HepG2 (cell line): ENCODE results near the gene RAD51D. TPM values are rescaled to one million over a fixed set of nuclear protein-coding genes. Genes with fewer than 3 reads are reported as not detected.

Source experiments
- BRCA1 ChIP-seq: sonication (generic); formaldehyde crosslinking; IDR thresholded peaks from 2 replicates; pipeline ENCODE4 v1.4.0; 2020; ENCODE audit warnings: missing genetic modification reagents
- ELF1 ChIP-seq: sonication (generic); formaldehyde crosslinking; IDR thresholded peaks from 2 replicates; pipeline ENCODE4 v1.4.0; 2020; ENCODE audit warnings: missing genetic modification reagents
- HDAC2 ChIP-seq: sonication (generic); formaldehyde crosslinking; IDR thresholded peaks from 2 replicates; pipeline ENCODE4 v1.4.0; 2020; ENCODE audit warnings: missing genetic modification reagents
- HMG20A ChIP-seq: IDR thresholded peaks from 2 replicates; pipeline ENCODE4 v1.6.1; 2016; ENCODE audit warnings: borderline replicate concordance
- LCORL ChIP-seq, 2 experiments: fragments of 450-650 bp in 1 of 2; sonication (generic) in 1 of 2; formaldehyde crosslinking in 1 of 2; IDR thresholded peaks; 2 replicates each; pipeline versions ENCODE4 v1.5.0 to v1.6.1; 2017 to 2020; ENCODE audit warnings: antibody characterized with exemption in 1 of 2, missing genetic modification reagents in 1 of 2
- MYNN ChIP-seq: sonication (generic); formaldehyde crosslinking; IDR thresholded peaks from 2 replicates; pipeline ENCODE4 v1.4.0; 2020; ENCODE audit warnings: mild to moderate bottlenecking, low read depth, missing genetic modification reagents
- NCOA2 ChIP-seq: sonication (generic); formaldehyde crosslinking; IDR thresholded peaks from 2 replicates; pipeline ENCODE4 v1.8.0; 2022; ENCODE audit warnings: inconsistent platforms
- NFIC ChIP-seq: IDR thresholded peaks from 2 replicates; pipeline ENCODE4 v1.6.1; 2012; ENCODE audit warnings: mild to moderate bottlenecking, low read length, inconsistent platforms
- RXRB ChIP-seq: IDR thresholded peaks from 2 replicates; pipeline ENCODE4 v1.6.1; 2016; ENCODE audit warnings: borderline replicate concordance, missing genetic modification reagents, missing compliant biosample characterization
- ZNF232 ChIP-seq: sonication (generic); formaldehyde crosslinking; IDR thresholded peaks from 2 replicates; pipeline ENCODE4 v1.4.0; 2020; ENCODE audit warnings: missing genetic modification reagents, borderline replicate concordance
- polyA plus RNA-seq, 8 experiments: library from polyadenylated mRNA; depleted of rRNA in 3 of 8; stranded (reverse) in 7 of 8; unstranded in 1 of 8; fragments of >200 nt; fragmentation: Illumina TruSeq in 4 of 8; extraction: Trizol in 4 of 8; gene quantifications; 2 replicates each; pipeline versions ENCODE4 v1.2.1 to v1.2.3, GENCODE V29; 2011 to 2016; ENCODE audit warnings: low read depth in 4 of 8, missing spikeins in 1 of 8, mixed read lengths in 1 of 8; ENCODE audit not compliant: insufficient read depth in 1 of 8
- total RNA-seq, 5 experiments: library from RNA; depleted of rRNA; stranded (reverse); fragments of >200 nt; fragmentation: Illumina TruSeq; extraction: Trizol; gene quantifications; 2 replicates each; pipeline ENCODE4 v1.2.3, GENCODE V29; 2016; ENCODE audit warnings: low read depth in 1 of 5
- TF ChIP-seq, protein P1 (sequence below): sonication (generic); formaldehyde crosslinking; IDR thresholded peaks from 2 replicates; pipeline ENCODE4 v1.9.0; 2022; ENCODE audit warnings: missing genetic modification reagents, mild to moderate bottlenecking, borderline replicate concordance
- TF ChIP-seq, protein P2 (sequence below): sonication (generic); formaldehyde crosslinking; IDR thresholded peaks from 2 replicates; pipeline ENCODE4 v1.4.0; 2020; ENCODE audit warnings: missing genetic modification reagents, borderline replicate concordance
- TF ChIP-seq, protein P3 (sequence below): sonication (generic); IDR thresholded peaks from 2 replicates; pipeline ENCODE4 v1.6.1; 2016; ENCODE audit warnings: low read depth, borderline replicate concordance
- TF ChIP-seq, protein P4 (sequence below): sonication (generic); formaldehyde crosslinking; IDR thresholded peaks from 2 replicates; pipeline ENCODE4 v1.8.0; 2022; ENCODE audit warnings: missing genetic modification reagents, mild to moderate bottlenecking, moderate library complexity, borderline replicate concordance
- TF ChIP-seq, protein P5 (sequence below): sonication (generic); formaldehyde crosslinking; IDR thresholded peaks from 2 replicates; pipeline ENCODE4 v1.5.1; 2020; ENCODE audit warnings: mild to moderate bottlenecking, missing genetic modification reagents

Gene RAD51D
- total and polyA plus RNA-seq, 2 of the 13 experiments (the other 11 are each of a cell fraction or from before 2014, with no cell fraction given) = 6.7 to 13.1 TPM

DNA sequence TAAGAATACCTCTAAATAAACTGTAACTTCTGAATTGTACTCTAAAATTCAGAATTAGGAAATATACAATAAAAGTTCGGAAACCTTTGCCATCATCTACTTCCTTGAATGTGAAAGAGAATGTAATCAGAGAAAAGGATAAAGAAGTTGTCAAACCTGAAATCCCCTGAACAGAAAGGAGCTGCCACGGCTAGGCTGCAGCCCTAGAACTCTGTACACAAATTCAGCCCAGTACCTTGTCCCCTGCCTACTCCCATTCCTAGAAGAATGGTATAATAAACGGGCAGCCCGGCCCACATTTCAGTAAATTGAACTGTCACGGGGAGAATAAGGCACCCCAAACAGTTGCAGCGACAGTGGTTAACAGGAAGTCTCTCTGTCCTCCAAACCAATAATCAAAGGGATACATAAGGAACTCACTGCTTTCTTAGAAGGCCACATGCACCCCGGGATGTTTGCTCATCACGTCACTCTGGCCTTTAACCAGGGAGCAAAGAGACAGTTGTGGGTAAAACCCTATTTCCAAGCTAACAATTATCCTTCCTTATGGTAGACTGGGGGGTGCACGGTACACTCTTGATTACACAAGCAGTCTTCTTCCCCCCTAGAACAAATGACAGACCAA lies 31.8 kb downstream of the RAD51D start (continued):
- TF ChIP-seq, protein P1, sequence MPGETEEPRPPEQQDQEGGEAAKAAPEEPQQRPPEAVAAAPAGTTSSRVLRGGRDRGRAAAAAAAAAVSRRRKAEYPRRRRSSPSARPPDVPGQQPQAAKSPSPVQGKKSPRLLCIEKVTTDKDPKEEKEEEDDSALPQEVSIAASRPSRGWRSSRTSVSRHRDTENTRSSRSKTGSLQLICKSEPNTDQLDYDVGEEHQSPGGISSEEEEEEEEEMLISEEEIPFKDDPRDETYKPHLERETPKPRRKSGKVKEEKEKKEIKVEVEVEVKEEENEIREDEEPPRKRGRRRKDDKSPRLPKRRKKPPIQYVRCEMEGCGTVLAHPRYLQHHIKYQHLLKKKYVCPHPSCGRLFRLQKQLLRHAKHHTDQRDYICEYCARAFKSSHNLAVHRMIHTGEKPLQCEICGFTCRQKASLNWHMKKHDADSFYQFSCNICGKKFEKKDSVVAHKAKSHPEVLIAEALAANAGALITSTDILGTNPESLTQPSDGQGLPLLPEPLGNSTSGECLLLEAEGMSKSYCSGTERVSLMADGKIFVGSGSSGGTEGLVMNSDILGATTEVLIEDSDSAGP (CRISPR knock-in tag) = no peak
- no peak for TF ChIP-seq LCORL (IDR thresholded peaks at IDR 0.05)
- TF ChIP-seq LCORL (CRISPR knock-in tag; IDR thresholded peaks at IDR 0.05) = 0 out of 2 replicates have a peak, but pooled peaks have one; percentile 6
- no peak for TF ChIP-seq MYNN (CRISPR knock-in tag)
- 0 out of 2 replicates have a peak, but pooled peaks have one; percentile 10 for TF ChIP-seq NFIC
- TF ChIP-seq, protein P2, sequence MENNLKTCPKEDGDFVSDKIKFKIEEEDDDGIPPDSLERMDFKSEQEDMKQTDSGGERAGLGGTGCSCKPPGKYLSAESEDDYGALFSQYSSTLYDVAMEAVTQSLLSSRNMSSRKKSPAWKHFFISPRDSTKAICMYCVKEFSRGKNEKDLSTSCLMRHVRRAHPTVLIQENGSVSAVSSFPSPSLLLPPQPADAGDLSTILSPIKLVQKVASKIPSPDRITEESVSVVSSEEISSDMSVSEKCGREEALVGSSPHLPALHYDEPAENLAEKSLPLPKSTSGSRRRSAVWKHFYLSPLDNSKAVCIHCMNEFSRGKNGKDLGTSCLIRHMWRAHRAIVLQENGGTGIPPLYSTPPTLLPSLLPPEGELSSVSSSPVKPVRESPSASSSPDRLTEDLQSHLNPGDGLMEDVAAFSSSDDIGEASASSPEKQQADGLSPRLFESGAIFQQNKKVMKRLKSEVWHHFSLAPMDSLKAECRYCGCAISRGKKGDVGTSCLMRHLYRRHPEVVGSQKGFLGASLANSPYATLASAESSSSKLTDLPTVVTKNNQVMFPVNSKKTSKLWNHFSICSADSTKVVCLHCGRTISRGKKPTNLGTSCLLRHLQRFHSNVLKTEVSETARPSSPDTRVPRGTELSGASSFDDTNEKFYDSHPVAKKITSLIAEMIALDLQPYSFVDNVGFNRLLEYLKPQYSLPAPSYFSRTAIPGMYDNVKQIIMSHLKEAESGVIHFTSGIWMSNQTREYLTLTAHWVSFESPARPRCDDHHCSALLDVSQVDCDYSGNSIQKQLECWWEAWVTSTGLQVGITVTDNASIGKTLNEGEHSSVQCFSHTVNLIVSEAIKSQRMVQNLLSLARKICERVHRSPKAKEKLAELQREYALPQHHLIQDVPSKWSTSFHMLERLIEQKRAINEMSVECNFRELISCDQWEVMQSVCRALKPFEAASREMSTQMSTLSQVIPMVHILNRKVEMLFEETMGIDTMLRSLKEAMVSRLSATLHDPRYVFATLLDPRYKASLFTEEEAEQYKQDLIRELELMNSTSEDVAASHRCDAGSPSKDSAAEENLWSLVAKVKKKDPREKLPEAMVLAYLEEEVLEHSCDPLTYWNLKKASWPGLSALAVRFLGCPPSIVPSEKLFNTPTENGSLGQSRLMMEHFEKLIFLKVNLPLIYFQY (CRISPR knock-in tag) = no peak
- 0 out of 2 replicates have a peak, but pooled peaks have one; percentile 27 for TF ChIP-seq HDAC2 (CRISPR knock-in tag)
- TF ChIP-seq ZNF232 (CRISPR knock-in tag) = no peak
- TF ChIP-seq, protein P3, sequence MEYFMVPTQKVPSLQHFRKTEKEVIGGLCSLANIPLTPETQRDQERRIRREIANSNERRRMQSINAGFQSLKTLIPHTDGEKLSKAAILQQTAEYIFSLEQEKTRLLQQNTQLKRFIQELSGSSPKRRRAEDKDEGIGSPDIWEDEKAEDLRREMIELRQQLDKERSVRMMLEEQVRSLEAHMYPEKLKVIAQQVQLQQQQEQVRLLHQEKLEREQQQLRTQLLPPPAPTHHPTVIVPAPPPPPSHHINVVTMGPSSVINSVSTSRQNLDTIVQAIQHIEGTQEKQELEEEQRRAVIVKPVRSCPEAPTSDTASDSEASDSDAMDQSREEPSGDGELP = 0 out of 2 replicates have a peak, but pooled peaks have one; percentile 10
- TF ChIP-seq, protein P4, sequence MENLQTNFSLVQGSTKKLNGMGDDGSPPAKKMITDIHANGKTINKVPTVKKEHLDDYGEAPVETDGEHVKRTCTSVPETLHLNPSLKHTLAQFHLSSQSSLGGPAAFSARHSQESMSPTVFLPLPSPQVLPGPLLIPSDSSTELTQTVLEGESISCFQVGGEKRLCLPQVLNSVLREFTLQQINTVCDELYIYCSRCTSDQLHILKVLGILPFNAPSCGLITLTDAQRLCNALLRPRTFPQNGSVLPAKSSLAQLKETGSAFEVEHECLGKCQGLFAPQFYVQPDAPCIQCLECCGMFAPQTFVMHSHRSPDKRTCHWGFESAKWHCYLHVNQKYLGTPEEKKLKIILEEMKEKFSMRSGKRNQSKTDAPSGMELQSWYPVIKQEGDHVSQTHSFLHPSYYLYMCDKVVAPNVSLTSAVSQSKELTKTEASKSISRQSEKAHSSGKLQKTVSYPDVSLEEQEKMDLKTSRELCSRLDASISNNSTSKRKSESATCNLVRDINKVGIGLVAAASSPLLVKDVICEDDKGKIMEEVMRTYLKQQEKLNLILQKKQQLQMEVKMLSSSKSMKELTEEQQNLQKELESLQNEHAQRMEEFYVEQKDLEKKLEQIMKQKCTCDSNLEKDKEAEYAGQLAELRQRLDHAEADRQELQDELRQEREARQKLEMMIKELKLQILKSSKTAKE (CRISPR knock-in tag) = peak; percentile 57
- 0 out of 2 replicates have a peak, but pooled peaks have one; percentile 8 for TF ChIP-seq ELF1 (CRISPR knock-in tag)
- TF ChIP-seq HMG20A (CRISPR knock-in tag) = 0 out of 2 replicates have a peak, but pooled peaks have one; percentile 8
- TF ChIP-seq, protein P5, sequence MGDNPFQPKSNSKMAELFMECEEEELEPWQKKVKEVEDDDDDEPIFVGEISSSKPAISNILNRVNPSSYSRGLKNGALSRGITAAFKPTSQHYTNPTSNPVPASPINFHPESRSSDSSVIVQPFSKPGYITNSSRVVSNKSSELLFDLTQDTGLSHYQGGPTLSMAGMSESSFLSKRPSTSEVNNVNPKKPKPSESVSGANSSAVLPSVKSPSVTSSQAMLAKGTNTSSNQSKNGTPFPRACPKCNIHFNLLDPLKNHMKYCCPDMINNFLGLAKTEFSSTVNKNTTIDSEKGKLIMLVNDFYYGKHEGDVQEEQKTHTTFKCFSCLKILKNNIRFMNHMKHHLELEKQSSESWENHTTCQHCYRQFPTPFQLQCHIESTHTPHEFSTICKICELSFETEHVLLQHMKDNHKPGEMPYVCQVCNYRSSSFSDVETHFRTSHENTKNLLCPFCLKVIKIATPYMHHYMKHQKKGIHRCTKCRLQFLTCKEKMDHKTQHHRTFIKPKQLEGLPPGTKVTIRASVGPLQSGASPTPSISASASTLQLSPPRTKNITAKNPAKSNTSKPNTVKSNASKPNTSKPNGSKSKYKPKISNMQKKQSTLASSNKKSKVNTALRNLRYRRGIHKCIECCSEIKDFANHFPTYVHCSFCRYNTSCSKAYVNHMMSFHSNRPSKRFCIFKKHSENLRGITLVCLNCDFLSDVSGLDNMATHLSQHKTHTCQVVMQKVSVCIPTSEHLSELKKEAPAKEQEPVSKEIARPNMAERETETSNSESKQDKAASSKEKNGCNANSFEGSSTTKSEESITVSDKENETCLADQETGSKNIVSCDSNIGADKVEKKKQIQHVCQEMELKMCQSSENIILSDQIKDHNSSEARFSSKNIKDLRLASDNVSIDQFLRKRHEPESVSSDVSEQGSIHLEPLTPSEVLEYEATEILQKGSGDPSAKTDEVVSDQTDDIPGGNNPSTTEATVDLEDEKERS (CRISPR knock-in tag) = peak; percentile 43; the same call in 1 of the 2 replicates
- TF ChIP-seq RXRB (CRISPR knock-in tag) = peak; percentile 6; the same call in 1 of the 2 replicates
- TF ChIP-seq BRCA1 (CRISPR knock-in tag) = no peak
- TF ChIP-seq NCOA2 (CRISPR knock-in tag) = 0 out of 2 replicates have a peak, but pooled peaks have one; percentile 26
